K562 (cell line): ENCODE results near the gene ARHGAP35.

Experiments
- EGR1 ChIP-seq: fragments of 450-650 bp; conservative IDR thresholded peaks from 2 replicates; pipeline ENCODE4 v1.6.1; 2017; ENCODE audit warnings: mild to moderate bottlenecking
- EP300 ChIP-seq: IDR thresholded peaks from 2 replicates; pipeline ENCODE4 v1.6.1; 2012; ENCODE audit warnings: low read length, improper control_type of control experiment
- EZH2 ChIP-seq: IDR thresholded peaks from 2 replicates; pipeline ENCODE4 v1.6.1; 2012; ENCODE audit warnings: low read depth, mild to moderate bottlenecking, inconsistent platforms, low read length, borderline replicate concordance
- GABPA ChIP-seq: fragments of 200-800 bp; sonication (Bioruptor generic); conservative IDR thresholded peaks from 2 replicates; pipeline ENCODE4 v1.6.1; 2016; ENCODE audit warnings: low read depth, missing genetic modification characterization, missing compliant biosample characterization
- HNRNPK ChIP-seq: fragments of 200-400 bp; formaldehyde crosslinking; IDR thresholded peaks from one replicate; pipeline ENCODE4 v1.6.1; 2018; ENCODE audit warnings: mild to moderate bottlenecking, low read depth, low read length; ENCODE audit not compliant: poor library complexity, severe bottlenecking
- KAT7 ChIP-seq: sonication (generic); formaldehyde crosslinking; IDR thresholded peaks from 2 replicates; pipeline ENCODE4 v1.8.0; 2022; ENCODE audit warnings: missing genetic modification reagents, mild to moderate bottlenecking, borderline replicate concordance
- POLR2B ChIP-seq: fragments of 450-650 bp; IDR thresholded peaks from 2 replicates; pipeline ENCODE4 v1.6.1; 2018; ENCODE audit warnings: low read depth; ENCODE audit not compliant: partially characterized antibody
- REST ChIP-seq, 2 experiments: fragments of 450-650 bp; formaldehyde crosslinking in 1 of 2; IDR thresholded peaks; 2 replicates each; pipeline versions ENCODE4 v1.4.0 to v1.6.1; 2014 to 2020; ENCODE audit warnings: mild to moderate bottlenecking in 2 of 2, borderline replicate concordance in 1 of 2, low read depth in 1 of 2
- SRF ChIP-seq, 2 experiments: fragments of 250-450, 450-650 bp in 1 of 2; sonication (Bioruptor Pico) in 1 of 2; sonication (generic) in 1 of 2; formaldehyde crosslinking; IDR thresholded peaks; 2 replicates each; pipeline versions ENCODE4 v1.5.0 to v1.5.1; 2020 to 2022; ENCODE audit warnings: mild to moderate bottlenecking in 1 of 2, missing genetic modification reagents in 1 of 2

- TF ChIP-seq EP300: no peak
- TF ChIP-seq GABPA (tag): no peak
- no peak for TF ChIP-seq KAT7 (CRISPR knock-in tag)
- no peak for TF ChIP-seq REST (IDR thresholded peaks at IDR 0.05; ENCODE audit: borderline replicate concordance)
- TF ChIP-seq REST (CRISPR knock-in tag; IDR thresholded peaks at IDR 0.05; ENCODE audit: low read depth): no peak
- no peak for TF ChIP-seq SRF (CRISPR knock-in tag; IDR thresholded peaks at IDR 0.05)
- no peak for TF ChIP-seq POLR2B
- no peak for TF ChIP-seq EGR1
- no peak for TF ChIP-seq HNRNPK
- TF ChIP-seq EZH2: no peak
Measured at GRCh38 chr19:46885411-46885810, 24.6 kb downstream of the ARHGAP35 start.
